Stimulated activated CD8-positive, alpha-beta memory T cell treated with anti-CD3 and anti-CD28 coated beads, Interleukin-12 subunit alpha, Interleukin-12 subunit beta, amount 100 ng/mL, for 24 hours (primary cell): ENCODE measurements around the gene LUC7L3.
"Not testable (repeated sequence)": the region's sequence is repeated elsewhere in the genome, so short reads cannot be mapped to it uniquely, and the experiment has no call there.

Source experiments
- DNase-seq: peaks from one replicate; pipeline ENCODE4 v3.0.0-alpha.2; 2020; ENCODE audit errors: extremely low read depth

LUC7L3 gene

GRCh38 chr17:50708050-50709000, 11.1 kb upstream of the LUC7L3 start:
- DNase-seq, result no peak

DNA sequence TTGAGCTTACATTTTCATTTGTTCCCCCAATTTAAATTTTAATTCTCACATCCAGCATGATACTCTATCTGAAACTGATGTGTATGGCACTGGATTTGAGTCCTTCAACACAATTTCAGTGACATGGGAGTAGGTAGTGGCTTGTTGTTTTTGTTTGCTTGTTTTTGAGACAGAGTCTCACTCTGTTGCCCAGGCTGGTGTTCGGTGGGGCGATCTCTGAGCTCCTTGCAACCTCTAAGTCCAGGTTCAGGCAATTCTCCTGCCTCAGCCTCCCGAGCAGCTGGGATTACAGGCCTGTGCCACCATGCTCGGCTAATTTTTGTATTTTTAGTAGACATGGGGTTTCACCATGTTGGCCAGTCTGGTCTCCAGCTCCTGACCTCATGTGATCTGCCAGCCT, 10.3 kb upstream of the LUC7L3 start:
- not testable (repeated sequence) for DNase-seq

- DNase-seq, result no peak
Observed at GRCh38 chr17:50710025-50710424, 9.4 kb upstream of the LUC7L3 start.

DNA sequence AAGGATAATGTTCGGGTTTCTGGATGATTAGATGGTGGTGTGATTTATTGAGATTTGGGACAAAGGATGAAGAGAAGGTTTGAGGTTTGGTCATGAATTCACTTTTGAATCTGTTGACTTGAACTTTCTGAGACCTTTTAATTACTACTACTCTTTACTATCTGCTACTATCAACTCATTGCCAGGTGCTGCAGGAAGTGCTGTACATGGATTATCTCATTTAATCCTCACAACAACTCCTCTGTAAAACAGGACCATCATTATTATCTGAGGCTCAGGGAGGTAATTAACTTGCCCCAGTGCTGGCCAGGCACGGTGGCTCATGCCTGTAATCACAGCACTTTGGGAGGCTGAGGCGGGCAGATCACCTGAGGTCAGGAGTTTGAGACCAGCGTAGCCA, 8.8 kb upstream of the LUC7L3 start:
- DNase-seq, result no peak

DNA sequence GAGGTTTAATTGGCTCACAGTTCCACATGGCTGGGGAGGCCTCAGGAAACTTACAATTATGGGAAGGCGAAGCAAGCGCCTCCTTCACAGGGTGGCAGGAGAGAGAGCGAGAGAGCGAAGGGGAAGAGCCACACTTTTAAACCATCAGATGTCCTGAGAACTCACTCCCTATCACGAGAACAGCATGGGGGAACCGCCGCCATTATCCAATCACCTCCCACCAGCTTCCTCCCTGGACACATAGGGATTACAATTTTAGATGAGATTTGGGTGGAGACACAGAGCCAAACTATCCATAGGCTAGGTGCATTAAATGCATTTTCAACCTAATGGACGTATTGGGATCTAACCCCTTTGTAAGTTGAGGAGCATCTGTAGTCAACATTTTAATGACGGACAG, 6.8 kb upstream of the LUC7L3 start:
- DNase-seq, result no peak

GRCh38 chr17:50715471-50715870, 3.9 kb upstream of the LUC7L3 start:
- DNase-seq, result no peak

GRCh38 chr17:50719924-50720794, 756 bp downstream of the LUC7L3 start:
- no peak for DNase-seq

DNA sequence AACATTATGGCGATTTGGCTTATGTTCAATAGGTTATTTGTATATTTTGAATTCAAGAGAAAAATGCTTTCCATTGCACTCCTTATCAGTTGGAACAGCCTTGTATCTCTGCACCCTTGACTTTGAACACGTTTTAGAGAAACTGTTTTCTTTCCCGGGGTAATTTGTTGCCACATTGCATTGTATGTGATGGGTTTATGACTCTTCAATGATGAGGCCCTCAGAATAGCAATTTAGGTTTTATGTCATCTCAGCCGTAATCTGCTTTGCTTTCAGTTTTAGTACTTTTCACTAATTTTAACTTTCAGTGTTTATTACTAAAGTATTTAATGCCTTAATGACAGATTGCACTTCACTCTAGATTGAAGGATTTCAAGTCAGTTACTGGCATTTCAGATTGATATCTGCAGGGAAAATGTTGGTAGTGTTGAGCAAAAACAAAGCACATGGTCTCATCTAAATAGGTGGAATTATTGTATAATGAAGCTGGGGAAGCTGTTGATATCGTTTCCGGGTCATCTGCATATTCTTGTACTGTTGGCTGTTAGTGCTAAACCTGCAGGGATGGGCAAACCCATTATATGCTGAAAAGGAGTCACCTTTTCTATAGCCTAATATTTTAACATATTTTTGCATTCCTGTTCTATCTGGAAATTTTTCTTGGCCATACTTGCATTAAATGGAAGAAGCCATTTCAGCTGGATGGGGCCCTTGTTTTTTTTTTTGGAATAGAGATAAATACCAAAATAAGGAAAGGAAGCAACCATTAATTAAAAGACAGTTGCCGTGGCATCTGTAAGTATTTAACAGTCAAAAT, 2.0 kb downstream of the LUC7L3 start:
- DNase-seq, result no peak

DNA sequence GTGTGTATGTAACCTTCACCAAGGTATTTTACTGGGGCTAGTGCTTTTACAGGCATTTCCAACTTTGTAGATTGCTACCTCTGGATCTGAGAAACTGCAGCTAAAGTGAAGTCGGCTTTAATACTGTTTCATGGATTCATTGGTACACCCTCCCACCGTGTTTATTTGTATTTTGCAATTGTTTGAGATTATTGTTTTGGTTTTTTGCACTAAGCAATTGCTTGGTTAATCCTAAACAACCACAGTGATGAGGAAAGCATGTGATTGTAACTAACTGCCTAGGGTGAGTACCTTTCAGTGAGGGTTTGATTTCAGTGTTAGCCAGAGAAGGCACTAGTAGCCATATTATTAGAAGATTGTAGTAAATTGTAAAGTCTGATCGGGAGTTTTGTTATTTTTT, 3.3 kb downstream of the LUC7L3 start:
- no peak for DNase-seq

- DNase-seq, result not testable (repeated sequence)
Observed at GRCh38 chr17:50724622-50725021, 5.2 kb downstream of the LUC7L3 start.

GRCh38 chr17:50725769-50726655, 6.6 kb downstream of the LUC7L3 start:
- DNase-seq, result no peak

DNA sequence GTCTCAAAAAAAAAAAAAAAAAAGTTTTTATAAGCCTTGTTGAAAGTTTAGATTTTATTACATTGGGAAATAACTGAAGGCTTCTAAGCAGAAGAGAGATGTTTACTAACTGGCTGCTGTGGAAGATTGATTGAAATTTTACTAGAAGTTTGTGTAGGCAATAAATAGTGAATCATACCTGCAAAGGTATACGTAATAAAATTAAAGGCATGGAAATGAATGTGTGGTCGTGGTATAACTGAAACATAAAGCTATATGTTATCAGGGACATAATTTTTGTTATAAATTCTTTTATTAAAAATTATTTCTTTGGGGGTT, 8.7 kb downstream of the LUC7L3 start:
- DNase-seq, result no peak

GRCh38 chr17:50728881-50729765, 9.7 kb downstream of the LUC7L3 start:
- no peak for DNase-seq

DNA sequence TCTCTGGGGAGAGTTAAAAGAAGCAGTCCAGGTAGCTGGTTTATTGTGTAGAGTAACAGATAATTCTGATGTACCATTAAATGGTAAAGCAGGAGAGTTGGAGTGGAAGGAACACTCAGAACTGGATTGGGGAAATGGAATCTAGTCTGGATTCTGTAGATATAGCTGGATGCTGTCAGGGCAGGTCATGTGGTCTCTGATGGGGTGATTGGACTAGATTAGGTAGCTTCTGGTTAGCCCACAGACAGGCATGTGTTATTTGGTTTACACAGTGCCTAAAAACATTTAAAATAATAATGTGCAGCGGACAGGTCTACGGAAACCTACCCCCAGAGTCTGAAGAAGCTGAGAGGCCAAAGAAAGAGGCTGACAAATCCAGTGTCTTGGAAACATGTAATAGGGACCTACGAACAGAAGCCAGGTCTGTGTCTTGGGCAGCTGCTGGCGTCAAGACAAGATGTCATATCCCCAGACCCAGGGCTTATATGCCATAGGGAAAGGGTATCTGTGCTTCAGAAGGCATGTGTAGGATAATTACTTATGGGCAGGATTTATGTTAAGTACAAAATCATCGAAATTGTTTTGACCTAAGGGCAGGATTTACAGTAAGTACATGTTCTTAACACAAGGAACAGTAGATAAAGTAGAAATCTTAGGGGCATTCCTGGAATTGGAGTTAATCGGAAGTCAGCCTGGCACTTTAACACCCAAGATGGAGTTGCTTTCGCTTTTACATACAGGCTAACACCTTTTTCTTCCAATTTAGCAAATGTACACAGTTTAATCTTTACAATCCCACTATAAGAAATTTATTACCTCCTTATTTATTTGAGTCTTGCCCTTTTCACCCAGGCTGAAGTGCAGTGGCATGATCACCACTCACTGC, 12.4 kb downstream of the LUC7L3 start:
- DNase-seq, result no peak

- no peak for DNase-seq
Observed at GRCh38 chr17:50735287-50735686, 15.9 kb downstream of the LUC7L3 start.

DNA sequence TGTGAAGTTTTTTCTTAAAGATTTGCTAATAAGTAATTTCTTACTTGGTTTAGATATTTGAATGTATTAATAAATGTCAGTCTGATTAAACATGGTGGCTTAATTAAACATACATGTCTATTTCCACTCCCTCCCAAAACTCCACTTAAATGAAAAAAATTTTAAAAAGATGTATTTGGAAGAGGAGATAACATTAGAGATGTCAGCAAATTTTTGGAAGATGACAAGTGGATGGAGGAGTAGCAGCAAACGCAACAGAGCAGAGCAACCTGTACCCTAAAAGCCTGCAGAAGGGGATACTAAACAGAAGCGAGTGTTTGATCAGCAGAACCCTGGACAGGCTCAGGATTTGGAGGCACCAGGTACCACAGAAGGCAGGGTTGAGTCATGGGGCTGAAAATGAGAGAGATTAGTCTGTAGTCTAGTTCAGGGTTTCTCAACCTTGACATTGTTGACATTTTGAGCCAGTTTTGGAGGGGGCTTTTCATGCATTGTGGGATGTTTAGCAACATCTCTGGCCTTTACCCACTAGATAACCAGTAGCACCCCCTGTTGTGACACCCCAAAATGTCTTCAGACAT, 17.8 kb downstream of the LUC7L3 start:
- DNase-seq, result no peak

GRCh38 chr17:50739098-50739497, 19.7 kb downstream of the LUC7L3 start:
- DNase-seq, result no peak

DNA sequence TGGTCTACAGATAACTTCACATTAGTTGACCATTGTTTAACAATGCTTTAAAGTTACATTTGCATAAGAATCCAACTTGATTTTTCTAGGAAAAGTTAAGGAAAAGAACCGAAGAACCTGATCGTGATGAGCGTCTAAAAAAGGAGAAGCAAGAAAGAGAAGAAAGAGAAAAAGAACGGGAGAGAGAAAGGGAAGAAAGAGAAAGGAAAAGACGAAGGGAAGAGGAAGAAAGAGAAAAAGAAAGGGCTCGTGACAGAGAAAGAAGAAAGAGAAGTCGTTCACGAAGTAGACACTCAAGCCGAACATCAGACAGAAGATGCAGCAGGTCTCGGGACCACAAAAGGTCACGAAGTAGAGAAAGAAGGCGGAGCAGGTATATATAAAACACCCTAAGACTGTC, 26.2 kb downstream of the LUC7L3 start:
- DNase-seq, result no peak

DNA sequence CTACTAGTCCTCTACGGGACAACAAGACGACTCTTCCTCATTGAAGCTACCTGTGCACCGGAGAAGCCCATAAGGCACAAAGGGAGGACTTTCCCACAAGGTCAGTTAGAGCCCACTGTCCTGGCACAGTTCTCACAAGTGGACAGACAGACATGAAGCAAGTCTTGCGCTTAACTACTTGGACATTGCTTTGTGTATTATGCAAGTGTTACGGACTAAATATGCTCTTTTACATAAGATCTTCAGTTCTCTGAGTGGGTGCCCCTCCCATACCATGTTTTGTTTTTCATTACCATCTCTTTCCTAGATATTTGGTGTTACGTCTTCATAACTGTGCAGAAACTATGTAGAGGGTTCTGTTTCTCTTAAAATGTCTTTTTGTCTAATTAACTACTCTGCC, 29.8 kb downstream of the LUC7L3 start:
- no peak for DNase-seq
